ENCODE data around the gene BSCL2.
"Not testable (repeated sequence)": the region's sequence is repeated elsewhere in the genome, so short reads cannot be mapped to it uniquely, and the experiment has no call there.

Gene BSCL2

GRCh38 chr11:62707277-62707861 is at the start of gene BSCL2, which contains the start of gene GNG3:
TSS of gene BSCL2 (minus strand) at chr11:62707424. CDS start at chr11:62707195, 229 bp downstream.
TSS of gene GNG3 (plus strand) at chr11:62707676. CDS start at chr11:62708296, 620 bp downstream.
- DNase-seq = no peak

DNA sequence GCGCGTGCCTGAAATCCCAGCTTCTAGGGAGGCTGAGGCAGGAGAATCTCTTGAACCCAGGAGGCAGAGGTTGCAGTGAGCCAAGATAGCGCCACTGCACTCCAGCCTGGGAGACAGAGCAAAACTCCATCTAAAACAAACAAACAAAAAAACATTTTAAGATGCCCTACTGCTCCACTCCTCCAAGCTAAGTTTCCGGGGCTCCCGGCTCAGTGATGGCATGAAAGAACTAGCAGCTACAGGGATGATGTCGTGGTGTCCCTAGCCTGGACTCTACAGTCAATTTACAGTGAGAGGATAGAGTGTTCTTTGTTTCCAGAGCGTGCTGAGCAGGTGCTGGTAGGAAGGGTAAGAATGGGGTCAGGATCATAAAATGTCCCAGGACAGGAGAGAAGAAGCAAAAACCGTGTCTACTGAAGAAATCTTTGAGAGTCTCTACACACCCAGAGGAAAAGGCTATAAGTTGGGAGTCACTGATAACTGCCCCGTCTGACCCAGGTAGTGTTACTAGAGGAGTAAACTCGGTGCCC is 47.9 kb upstream of the BSCL2 start:
- DNase-seq = no peak

- peak; percentile 97 for DNase-seq
Observed at GRCh38 chr11:62753736-62754603, 46.7 kb upstream of the BSCL2 start, which contains the start of gene ZBTB3. TSS of gene ZBTB3 (minus strand) at chr11:62754160. CDS start at chr11:62753664, 496 bp downstream.

- no peak for DNase-seq
Observed at GRCh38 chr11:62752994-62753735, 45.9 kb upstream of the BSCL2 start.

DNA sequence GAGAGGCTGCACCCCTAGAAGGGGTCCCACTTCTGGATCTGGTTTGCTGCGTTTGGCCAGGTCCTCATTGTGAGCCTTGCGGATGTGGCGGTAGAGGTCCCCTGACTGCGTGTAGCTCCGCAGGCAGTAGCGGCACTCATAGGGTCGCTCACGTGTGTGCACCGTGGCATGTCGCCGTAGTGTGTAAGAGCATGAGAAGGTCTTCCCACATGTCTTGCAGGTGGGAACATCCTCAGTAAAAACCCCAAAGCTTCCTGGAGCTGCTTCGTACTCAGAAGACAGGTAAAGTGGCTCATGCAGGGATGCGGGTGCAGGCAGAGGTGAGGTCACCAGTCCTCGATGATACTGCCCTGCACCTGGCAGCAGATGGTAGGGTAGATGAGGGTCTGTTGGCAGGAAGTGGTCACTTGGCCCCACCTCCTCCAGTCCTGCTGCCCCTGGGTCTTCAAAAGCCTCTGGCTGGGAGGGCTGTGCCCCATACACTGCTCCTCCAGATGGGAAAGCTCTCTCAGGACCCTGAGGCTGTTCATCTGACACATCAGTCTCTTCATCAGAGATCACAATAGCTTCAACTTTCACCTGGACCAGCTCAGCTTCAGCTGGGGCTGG is 45.1 kb upstream of the BSCL2 start:
- DNase-seq = no peak

GRCh38 chr11:62749931-62750330 is 42.7 kb upstream of the BSCL2 start:
- not testable (repeated sequence) for DNase-seq

DNA sequence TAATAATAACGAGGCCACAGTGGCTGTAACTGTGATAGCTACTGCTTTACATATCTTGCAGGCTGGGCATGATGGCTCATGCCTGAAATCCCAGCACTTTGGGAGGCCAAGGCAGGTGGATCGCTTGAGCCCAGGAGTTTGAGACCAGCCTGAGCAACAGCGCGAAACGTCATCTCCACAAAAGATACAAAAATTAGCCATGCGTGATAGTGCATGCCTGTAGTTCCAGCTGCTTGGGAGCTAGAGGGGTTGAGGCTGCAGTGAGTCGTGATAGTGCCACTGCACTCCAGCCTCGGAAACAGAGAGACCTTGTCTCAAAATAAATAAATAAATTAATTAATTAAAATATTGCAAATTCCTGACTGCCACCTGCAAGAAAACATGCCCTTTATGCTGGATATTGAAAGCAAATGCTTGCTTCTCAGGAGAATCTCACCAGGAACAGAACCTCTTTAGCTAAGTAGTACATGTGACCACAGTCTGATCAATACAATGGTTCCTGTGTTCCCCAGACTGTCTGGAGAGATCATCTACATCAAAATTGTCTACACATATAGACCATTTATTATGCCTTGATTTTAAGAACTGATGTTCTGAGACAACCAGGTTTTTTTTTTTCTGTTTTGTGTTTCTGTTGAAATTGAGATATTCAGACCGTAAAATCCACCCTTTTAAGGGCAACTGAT is 40.4 kb upstream of the BSCL2 start:
- no peak for DNase-seq

DNA sequence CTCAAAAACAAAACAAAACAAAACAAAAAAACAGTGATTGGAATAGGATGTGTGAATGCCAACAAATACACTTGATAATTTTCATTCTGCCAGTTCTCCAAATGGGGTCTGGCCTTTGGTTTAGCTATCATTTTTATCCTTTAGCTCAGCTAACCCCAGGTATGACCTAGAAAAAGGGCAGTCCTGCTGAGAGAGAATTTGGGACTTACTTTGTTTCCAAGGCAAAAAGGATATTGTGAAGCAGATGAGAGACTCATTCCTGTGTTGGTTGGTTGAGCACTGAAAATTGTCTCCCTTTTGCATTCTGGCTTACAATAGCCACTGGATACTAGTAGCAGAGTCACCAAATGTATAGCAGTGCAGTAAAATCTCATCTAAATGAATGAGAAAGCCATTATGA is 30.0 kb upstream of the BSCL2 start:
- DNase-seq = no peak

GRCh38 chr11:62732830-62733229 is 25.6 kb upstream of the BSCL2 start:
- no peak for DNase-seq

DNA sequence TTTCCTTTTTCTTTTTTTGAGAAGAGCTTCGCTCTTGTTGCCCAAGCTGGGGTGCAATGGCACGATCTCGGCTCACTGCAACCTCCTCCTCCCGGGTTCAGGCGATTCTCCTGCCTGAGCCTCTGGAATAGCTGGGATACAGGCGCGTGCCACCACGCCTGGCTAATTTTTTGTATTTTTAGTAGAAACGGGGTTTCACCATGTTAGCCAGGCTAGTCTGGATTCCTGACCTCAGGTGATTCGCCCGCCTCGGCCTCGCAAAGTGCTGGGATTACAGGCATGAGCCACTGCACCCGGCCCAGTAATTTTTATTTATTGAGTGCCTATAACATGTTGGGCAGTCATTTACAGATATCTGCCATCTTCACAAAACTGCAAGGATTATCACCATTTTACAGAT is 22.9 kb upstream of the BSCL2 start:
- DNase-seq = not testable (repeated sequence)

DNA sequence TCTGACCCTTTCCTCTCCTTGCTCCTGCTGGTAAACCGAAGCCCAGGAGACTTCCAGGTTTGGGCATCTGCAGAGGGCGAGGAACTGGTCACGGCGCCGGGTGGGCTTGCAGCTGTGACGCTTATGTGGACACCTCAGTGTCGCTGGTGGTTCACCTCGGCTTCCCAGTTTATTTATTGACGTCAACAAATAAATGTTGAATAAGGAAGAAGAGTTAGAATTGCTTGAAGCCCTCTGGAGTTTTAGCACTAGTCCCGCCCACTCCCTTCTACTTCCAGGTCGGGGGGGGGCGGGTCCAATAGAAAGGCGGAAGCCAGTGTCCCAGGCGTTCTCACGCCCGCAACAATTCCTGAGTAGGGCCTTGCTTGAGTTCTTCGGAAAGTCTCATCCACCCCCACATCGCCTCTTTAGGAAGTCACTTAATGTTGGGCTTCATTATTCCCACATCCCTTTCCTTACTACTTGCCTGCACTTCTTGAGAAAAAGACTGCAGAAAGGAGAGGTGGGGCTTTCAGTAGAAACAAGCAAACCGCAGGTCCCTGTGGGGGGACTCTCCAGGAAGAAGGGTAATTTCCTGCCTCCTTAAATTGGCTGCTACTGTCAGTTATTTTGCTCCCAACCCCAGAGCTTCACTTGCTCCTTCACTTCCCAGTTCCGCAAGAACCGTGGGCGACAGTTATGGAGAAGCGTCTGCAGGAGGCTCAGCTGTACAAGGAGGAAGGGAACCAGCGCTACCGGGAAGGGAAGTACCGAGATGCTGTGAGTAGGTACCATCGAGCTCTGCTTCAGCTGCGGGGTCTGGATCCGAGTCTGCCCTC is 21.2 kb upstream of the BSCL2 start, which contains the start of gene TTC9C:
Gene TTC9C, plus strand, starts transcription at position 316 of the 818 bp plus-strand sequence. Its CDS starts 363 bp downstream, at position 679.
- peak; percentile 77 for DNase-seq

DNA sequence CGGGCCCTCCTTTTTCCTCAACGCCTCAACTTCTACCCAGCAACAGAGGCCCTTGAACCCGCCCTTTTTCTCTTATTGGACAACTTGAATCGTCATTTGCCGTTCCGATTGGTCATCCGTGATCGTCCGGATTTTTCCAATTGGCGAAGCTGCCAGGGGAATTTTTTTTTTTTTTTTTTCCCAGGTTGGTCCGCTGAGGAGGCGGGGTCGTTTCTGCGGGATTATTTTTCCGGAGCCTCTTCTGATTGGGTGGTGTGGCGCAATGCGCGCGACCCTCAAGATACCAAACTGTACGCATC is 20.6 kb upstream of the BSCL2 start:
- peak; percentile 95 for DNase-seq

DNA sequence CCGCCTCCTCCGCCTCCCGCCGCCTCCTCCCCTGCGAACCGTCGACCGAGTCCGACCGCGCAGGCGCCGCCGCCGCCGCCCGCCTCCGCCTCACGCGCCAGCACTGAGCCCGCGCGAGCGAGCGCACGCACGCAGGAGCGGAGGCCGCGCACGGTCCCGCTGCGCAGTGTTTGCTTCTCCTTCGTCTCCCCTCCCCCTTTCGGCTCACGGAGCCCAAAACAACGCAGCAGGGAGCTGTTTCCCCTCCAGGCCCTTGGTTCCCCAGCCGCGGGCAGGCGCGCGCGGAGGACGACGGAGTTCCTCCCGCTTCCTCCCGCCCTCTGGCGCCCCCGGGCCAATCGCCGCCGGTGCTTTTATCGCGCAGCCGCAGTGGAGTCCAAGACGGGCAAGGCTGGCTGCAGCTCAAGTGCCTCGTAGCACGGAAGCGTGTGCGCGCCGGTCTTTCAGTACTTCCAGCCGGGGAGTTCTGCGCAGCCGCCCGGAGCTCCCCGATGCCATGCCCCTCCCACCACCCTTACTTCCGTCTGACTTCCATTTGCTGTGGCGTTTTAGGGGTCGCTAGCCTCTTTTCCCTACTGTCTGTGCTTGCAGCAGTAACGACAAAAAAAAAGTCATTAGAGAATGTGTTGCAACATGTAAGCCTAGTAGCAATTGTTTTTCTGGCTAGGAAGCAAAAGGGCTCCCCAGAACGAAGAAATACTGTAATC is 20.1 kb upstream of the BSCL2 start, which contains the start of gene HNRNPUL2:
Gene HNRNPUL2, minus strand, starts transcription at position 293 of the 707 bp plus-strand sequence. CDS start 301 bp downstream, outside the sequence.
- peak; percentile 96 for DNase-seq

GRCh38 chr11:62726915-62727164 is 19.6 kb upstream of the BSCL2 start:
- no peak for DNase-seq

DNA sequence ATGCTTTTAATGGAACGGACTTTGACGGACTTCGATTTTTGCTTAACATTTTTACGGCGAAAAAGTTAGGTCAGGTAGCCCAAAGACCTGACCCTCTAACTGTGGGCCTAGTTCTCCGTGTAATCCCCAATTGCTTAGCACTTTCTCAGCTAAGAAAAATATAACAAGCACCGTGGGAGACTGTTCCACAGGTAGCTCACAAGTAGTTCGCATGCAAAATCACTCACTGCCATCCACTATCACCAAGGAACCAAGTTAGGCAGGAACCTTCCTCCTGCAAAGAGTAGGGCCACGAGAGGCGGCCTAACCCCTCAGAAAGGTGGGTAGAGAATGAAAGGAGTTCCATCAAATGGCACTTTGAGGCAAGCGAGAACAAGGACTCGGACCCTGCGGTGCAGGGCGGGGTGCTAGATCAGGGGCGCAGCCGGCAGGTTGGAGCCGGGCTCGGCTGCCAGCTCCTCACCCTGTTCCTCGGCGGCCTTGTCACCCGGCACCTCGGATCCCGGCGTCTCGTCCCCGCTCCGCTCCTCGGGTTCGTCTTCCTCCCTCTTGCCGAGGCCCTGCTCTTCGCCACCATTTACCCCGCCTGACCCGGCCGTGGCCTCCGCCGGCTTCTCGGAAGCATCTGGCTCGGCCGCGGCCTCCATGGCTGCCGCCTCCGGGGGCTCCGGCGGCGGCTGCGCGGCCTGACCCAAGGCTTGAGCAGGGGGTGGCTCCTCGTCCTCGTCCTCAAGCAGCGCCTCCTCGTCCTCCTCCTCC is 19.1 kb upstream of the BSCL2 start:
- no peak for DNase-seq

- no peak for DNase-seq
Observed at GRCh38 chr11:62725646-62726045, 18.4 kb upstream of the BSCL2 start.

GRCh38 chr11:62724171-62724570 is 16.9 kb upstream of the BSCL2 start:
- no peak for DNase-seq

- no peak for DNase-seq
Observed at GRCh38 chr11:62721994-62722393, 14.8 kb upstream of the BSCL2 start.

GRCh38 chr11:62719302-62719978 is 12.2 kb upstream of the BSCL2 start:
- no peak for DNase-seq

Measured in NCI-H510A (cell line).